ENCODE results near the gene CEACAM4. TPM values are rescaled to one million over a fixed set of nuclear protein-coding genes. Genes with fewer than 3 reads are reported as not detected.

The CEACAM4 gene
- total RNA-seq, 1 experiment from 2014 or later, result not detected

GRCh38 chr19:41620171-41620570 is 6.7 kb downstream of the CEACAM4 start:
- POLR2A ChIA-PET, result no interaction called here
- intact Hi-C loops (cut with micrococcal nuclease), result no loop called here
- ATAC-seq (no peak), DNase-seq (ENCODE audit: low read depth, low spot score) (no peak)
- Histone ChIP-seq H3K4me2 (ENCODE audit: low read length) (no peak overlapping the region), H2AFZ (ENCODE audit: low read depth, low read length, poor library complexity, severe bottlenecking) (no peak overlapping the region), H3K9ac (ENCODE audit: low read length) (no peak overlapping the region), H3K4me3 (replicated peaks in 1 of 2; ENCODE audit: low read depth in 1 of 2, low read length in 2 of 2) (no peak overlapping the region), H3K27ac (ENCODE audit: low read depth, low read length) (no peak overlapping the region), H3K27me3 (ENCODE audit: insufficient read depth, low read length) (peaks cover 34% of the 10 kb centered on the region), H3K9me2 (ENCODE audit: insufficient read depth) (no peaks in the 10 kb centered on the region), H3K36me3 (ENCODE audit: control insufficient read depth in 1 of 2, insufficient read depth in 2 of 2, low read length in 2 of 2) (no peaks in the 10 kb centered on the region), H3K79me2 (ENCODE audit: insufficient read depth, low read length) (no peaks in the 10 kb centered on the region), H4K20me1 (ENCODE audit: insufficient read depth) (no peaks in the 10 kb centered on the region), H3K9me3 (ENCODE audit: control insufficient read depth in 1 of 2, insufficient read depth in 1 of 2, low read depth in 1 of 2, low read length in 2 of 2) (no peaks in the 10 kb centered on the region), H3K4me1 (ENCODE audit: control insufficient read depth in 1 of 2, insufficient read depth in 2 of 2, low read length in 2 of 2) (no peaks in the 10 kb centered on the region)
- BruUV-seq (replicated peaks), result no TSS peak
- RAD21 ChIA-PET (ENCODE audit: low non-redundant PET in 1 of 2, low total read pairs in 2 of 2, uncharacterized antibody in 2 of 2, unreplicated experiment in 2 of 2), result no interaction called here
- CTCF ChIA-PET, result interaction anchor here (1.3 kb wide), 1 partner anchor 30 kb away, joined by 3 read pairs; no protein-coding TSS in a partner anchor
- no peak for TF ChIP-seq RAD21 (IDR thresholded peaks at IDR 0.05; ENCODE audit: low read depth)

GRCh38 chr19:41619018-41619556 is 7.8 kb downstream of the CEACAM4 start:
- CTCF ChIA-PET, result no interaction called here
- Histone ChIP-seq H2AFZ (ENCODE audit: low read depth, low read length, poor library complexity, severe bottlenecking) (no peak overlapping the region), H3K4me1 (ENCODE audit: control insufficient read depth in 1 of 2, insufficient read depth in 2 of 2, low read length in 2 of 2) (no peaks in the 10 kb centered on the region), H3K27ac (ENCODE audit: low read depth, low read length) (no peak overlapping the region), H3K9ac (ENCODE audit: low read length) (no peak overlapping the region), H3K79me2 (ENCODE audit: insufficient read depth, low read length) (no peaks in the 10 kb centered on the region), H3K9me2 (ENCODE audit: insufficient read depth) (no peaks in the 10 kb centered on the region), H3K4me3 (replicated peaks in 1 of 2; ENCODE audit: low read depth in 1 of 2, low read length in 2 of 2) (no peak overlapping the region), H3K9me3 (ENCODE audit: control insufficient read depth in 1 of 2, insufficient read depth in 1 of 2, low read depth in 1 of 2, low read length in 2 of 2) (no peaks in the 10 kb centered on the region), H3K4me2 (ENCODE audit: low read length) (no peak overlapping the region), H4K20me1 (ENCODE audit: insufficient read depth) (no peaks in the 10 kb centered on the region), H3K36me3 (ENCODE audit: control insufficient read depth in 1 of 2, insufficient read depth in 2 of 2, low read length in 2 of 2) (no peaks in the 10 kb centered on the region), H3K27me3 (ENCODE audit: insufficient read depth, low read length) (peaks cover 29% of the 10 kb centered on the region)
- POLR2A ChIA-PET, result no interaction called here
- BruUV-seq (replicated peaks), result no TSS peak
- RAD21 ChIA-PET (ENCODE audit: low non-redundant PET in 1 of 2, low total read pairs in 2 of 2, uncharacterized antibody in 2 of 2, unreplicated experiment in 2 of 2), result no interaction called here
- no peak for DNase-seq (ENCODE audit: low read depth, low spot score)
- no peak for ATAC-seq
- intact Hi-C loops (cut with micrococcal nuclease), result no loop called here
- TF ChIP-seq, protein P1, sequence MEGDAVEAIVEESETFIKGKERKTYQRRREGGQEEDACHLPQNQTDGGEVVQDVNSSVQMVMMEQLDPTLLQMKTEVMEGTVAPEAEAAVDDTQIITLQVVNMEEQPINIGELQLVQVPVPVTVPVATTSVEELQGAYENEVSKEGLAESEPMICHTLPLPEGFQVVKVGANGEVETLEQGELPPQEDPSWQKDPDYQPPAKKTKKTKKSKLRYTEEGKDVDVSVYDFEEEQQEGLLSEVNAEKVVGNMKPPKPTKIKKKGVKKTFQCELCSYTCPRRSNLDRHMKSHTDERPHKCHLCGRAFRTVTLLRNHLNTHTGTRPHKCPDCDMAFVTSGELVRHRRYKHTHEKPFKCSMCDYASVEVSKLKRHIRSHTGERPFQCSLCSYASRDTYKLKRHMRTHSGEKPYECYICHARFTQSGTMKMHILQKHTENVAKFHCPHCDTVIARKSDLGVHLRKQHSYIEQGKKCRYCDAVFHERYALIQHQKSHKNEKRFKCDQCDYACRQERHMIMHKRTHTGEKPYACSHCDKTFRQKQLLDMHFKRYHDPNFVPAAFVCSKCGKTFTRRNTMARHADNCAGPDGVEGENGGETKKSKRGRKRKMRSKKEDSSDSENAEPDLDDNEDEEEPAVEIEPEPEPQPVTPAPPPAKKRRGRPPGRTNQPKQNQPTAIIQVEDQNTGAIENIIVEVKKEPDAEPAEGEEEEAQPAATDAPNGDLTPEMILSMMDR (IDR thresholded peaks at IDR 0.05 in 2 of 3, conservative IDR thresholded peaks at IDR 0.05 in 1 of 3; ENCODE audit: borderline replicate concordance in 1 of 3, insufficient read depth in 1 of 3, low read depth in 2 of 3, low read length in 2 of 3), result no peak
- TF ChIP-seq, protein P2, sequence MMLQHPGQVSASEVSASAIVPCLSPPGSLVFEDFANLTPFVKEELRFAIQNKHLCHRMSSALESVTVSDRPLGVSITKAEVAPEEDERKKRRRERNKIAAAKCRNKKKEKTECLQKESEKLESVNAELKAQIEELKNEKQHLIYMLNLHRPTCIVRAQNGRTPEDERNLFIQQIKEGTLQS (IDR thresholded peaks at IDR 0.05), result no peak
- TF ChIP-seq POLR2A (IDR thresholded peaks at IDR 0.05; ENCODE audit: borderline replicate concordance, extremely low read depth, insufficient read depth, insufficient read length), result no peak

Measured in HCT116 (cell line).